OCI-LY7 (cell line): ENCODE data around the gene DLX4. TPM values are rescaled to one million over a fixed set of nuclear protein-coding genes. Genes with fewer than 3 reads are reported as not detected.

Experiments used
- BruUV-seq: library from RNA; stranded (reverse); fragments of 400-500 nt; replicated peaks from 2 replicates; lab custom pipeline; 2021; lab: Mats Ljungman, UMichigan
- CTCF ChIA-PET: fragments of 300-600 bp; sonication (Branson Sonifier 250); formaldehyde crosslinking; loops from one replicate; lab custom pipeline; 2022; ENCODE audit warnings: antibody characterized with exemption; ENCODE audit not compliant: unreplicated experiment; lab: Charles Lee
- POLR2A ChIA-PET: fragments of 300-600 bp; sonication (Branson Sonifier 250); formaldehyde crosslinking; loops from one replicate; lab custom pipeline; 2022; ENCODE audit warnings: antibody characterized with exemption; lab: Charles Lee
- DNase-seq: peaks from one replicate; pipeline ENCODE4 v3.0.0-alpha.2; 2015; ENCODE audit warnings: low spot score
- H2AFZ ChIP-seq: fragments of 200-600 bp; sonication (generic), shearing (Covaris generic); 2 replicates; pipeline ENCODE4 v1.6.1; 2014; ENCODE audit warnings: mild to moderate bottlenecking, antibody characterized with exemption, low read length, moderate library complexity
- H3K27ac ChIP-seq: fragments of 200-600 bp; sonication (generic); 2 replicates; pipeline ENCODE4 v1.5.1; 2014; ENCODE audit warnings: mixed run types, low read depth, mild to moderate bottlenecking, moderate library complexity, low read length, inconsistent platforms; ENCODE audit not compliant: poor library complexity, severe bottlenecking
- H3K36me3 ChIP-seq: fragments of 200-600 bp; sonication (generic); 2 replicates; pipeline ENCODE4 v1.6.1; 2014; ENCODE audit warnings: mild to moderate bottlenecking, antibody characterized with exemption, low read length, moderate library complexity, mixed read lengths; ENCODE audit not compliant: insufficient read depth
- H3K4me1 ChIP-seq: fragments of 200-600 bp; sonication (generic); 2 replicates; pipeline ENCODE4 v1.5.1; 2014; ENCODE audit warnings: mild to moderate bottlenecking, low read length; ENCODE audit not compliant: insufficient read depth, poor library complexity, severe bottlenecking
- H3K4me2 ChIP-seq: fragments of 200-600 bp; sonication (generic); 2 replicates; pipeline ENCODE4 v1.6.1; 2014; ENCODE audit warnings: mild to moderate bottlenecking, low read length
- H3K4me3 ChIP-seq: fragments of 200-600 bp; sonication (generic); 2 replicates; pipeline ENCODE4 v1.5.1; 2014; ENCODE audit warnings: mild to moderate bottlenecking, low read depth, low read length; ENCODE audit not compliant: poor library complexity, severe bottlenecking
- H3K79me2 ChIP-seq: fragments of 200-600 bp; sonication (generic); 2 replicates; pipeline ENCODE4 v1.6.1; 2016; ENCODE audit warnings: low read depth, mild to moderate bottlenecking, low read length, moderate library complexity, mixed read lengths; ENCODE audit not compliant: insufficient read depth
- H3K9me2 ChIP-seq: fragments of 200-600 bp; sonication (generic); 2 replicates; pipeline ENCODE4 v1.6.1; 2016; ENCODE audit warnings: mild to moderate bottlenecking, low read length, mixed read lengths; ENCODE audit not compliant: insufficient read depth
- H3K9me3 ChIP-seq: fragments of 200-600 bp; sonication (generic); 2 replicates; pipeline ENCODE4 v1.6.1; 2014; ENCODE audit warnings: mild to moderate bottlenecking, mixed run types, low read length, mixed read lengths
- H4K20me1 ChIP-seq: fragments of 200-600 bp; sonication (generic); 2 replicates; pipeline ENCODE4 v1.6.1; 2014; ENCODE audit warnings: mild to moderate bottlenecking, antibody characterized with exemption, low read length, moderate library complexity, mixed read lengths; ENCODE audit not compliant: insufficient read depth
- CTCF ChIP-seq: fragments of 200-600 bp; sonication (generic); conservative IDR thresholded peaks from 2 replicates; pipeline ENCODE4 v1.5.1; 2014; ENCODE audit warnings: mild to moderate bottlenecking, antibody characterized with exemption, low read length, moderate library complexity, mixed read lengths
- EZH2phosphoT487 ChIP-seq: fragments of 200-600 bp; sonication (generic); IDR thresholded peaks from 2 replicates; pipeline ENCODE4 v1.6.1; 2018; ENCODE audit warnings: low read depth, borderline replicate concordance, mild to moderate bottlenecking, mixed run types, antibody characterized with exemption, low read length, moderate library complexity, mixed read lengths
- intact Hi-C: fragments of 100-400 bp; cut with micrococcal nuclease; formaldehyde crosslinking; loops from one replicate; pipeline ENCODE4 v1.10.0; 2022; ENCODE audit not compliant: unreplicated experiment
- total RNA-seq, 2 experiments: library from RNA; depleted of rRNA in 1 of 2; stranded (reverse); fragments of >200 nt in 1 of 2; shearing (Covaris generic) in 1 of 2; gene quantifications; 2 replicates each; pipeline ENCODE4 v1.2.3, GENCODE V29; 2014 to 2022

DLX4 gene
- total RNA-seq, 2 experiments from 2014 or later = 0.27 to 0.47 TPM

GRCh38 chr17:49977463-49978389 is 8.7 kb downstream of the DLX4 start:
- Histone ChIP-seq H3K4me1 (no peaks in the 10 kb centered on the region), H3K4me3 (no peak overlapping the region), H3K27ac (no peak overlapping the region), H2AFZ (no peak overlapping the region), H3K9me3 (no peaks in the 10 kb centered on the region), H3K36me3 (no peaks in the 10 kb centered on the region), H3K79me2 (no peaks in the 10 kb centered on the region), H3K9me2 (no peaks in the 10 kb centered on the region), H4K20me1 (no peaks in the 10 kb centered on the region), H3K4me2 (no peak overlapping the region)
- no TSS peak for BruUV-seq
- TF ChIP-seq EZH2phosphoT487 (no peak), CTCF (no peak)
- DNase-seq = no peak
- intact Hi-C loops = no loop called here
- POLR2A ChIA-PET = interaction anchor here (1.1 kb wide), 1 partner anchor 19 kb away, joined by 4 read pairs; no protein-coding TSS in a partner anchor
- CTCF ChIA-PET = interaction anchor here (0.6 to 1.4 kb wide), 2 partner anchors 19 to 300 kb away, joined by 3 read pairs; no protein-coding TSS in a partner anchor

- Histone ChIP-seq H4K20me1 (no peaks in the 10 kb centered on the region), H2AFZ (no peak overlapping the region), H3K36me3 (no peaks in the 10 kb centered on the region), H3K9me3 (no peaks in the 10 kb centered on the region), H3K4me2 (no peak overlapping the region), H3K4me1 (no peaks in the 10 kb centered on the region), H3K4me3 (no peak overlapping the region), H3K79me2 (no peaks in the 10 kb centered on the region), H3K9me2 (no peaks in the 10 kb centered on the region), H3K27ac (no peak overlapping the region)
- CTCF ChIA-PET = interaction anchor here (1.4 kb wide), 1 partner anchor 19 kb away, joined by 3 read pairs; no protein-coding TSS in a partner anchor
- DNase-seq = no peak
- TF ChIP-seq CTCF (no peak), EZH2phosphoT487 (no peak)
- BruUV-seq = no TSS peak
- intact Hi-C loops = no loop called here
- POLR2A ChIA-PET = interaction anchor here (0.5 to 1.1 kb wide), 2 partner anchors 18 to 334 kb away, joined by 4 read pairs; no protein-coding TSS in a partner anchor
These were observed 9.5 kb downstream of the DLX4 start for GRCh38 chr17:49978501-49978900.
